ENCODE data around the gene PREPL.

PREPL gene

GRCh38 chr2:44291281-44292248 is 69.7 kb downstream of the PREPL start:
- DNase-seq = peak; percentile 58

GRCh38 chr2:44290261-44290660 is 71.0 kb downstream of the PREPL start:
- DNase-seq = no peak

GRCh38 chr2:44286884-44287638 is 74.2 kb downstream of the PREPL start:
- no peak for DNase-seq

- no peak for DNase-seq
Measured at GRCh38 chr2:44286119-44286883, 75.0 kb downstream of the PREPL start.

GRCh38 chr2:44285174-44285573 is 76.1 kb downstream of the PREPL start:
- no peak for DNase-seq

- DNase-seq = no peak
Measured at GRCh38 chr2:44283116-44283666, 78.1 kb downstream of the PREPL start.

GRCh38 chr2:44280869-44281268 is 80.4 kb downstream of the PREPL start:
- DNase-seq = no peak

GRCh38 chr2:44277541-44277940 is 83.8 kb downstream of the PREPL start:
- no peak for DNase-seq

GRCh38 chr2:44275927-44276303 is 85.4 kb downstream of the PREPL start:
- no peak for DNase-seq

GRCh38 chr2:44273596-44273995 is 87.7 kb downstream of the PREPL start:
- DNase-seq = no peak

GRCh38 chr2:44273076-44273475 is 88.2 kb downstream of the PREPL start:
- DNase-seq = no peak

GRCh38 chr2:44271296-44271695 is 90.0 kb downstream of the PREPL start:
- no peak for DNase-seq

GRCh38 chr2:44269831-44270230 is 91.5 kb downstream of the PREPL start:
- no peak for DNase-seq

- no peak for DNase-seq
Measured at GRCh38 chr2:44267796-44268648, 93.3 kb downstream of the PREPL start.

Data from DMS153 (cell line).